Activated CD4-positive, alpha-beta memory T cell treated with anti-CD3 and anti-CD28 coated beads for 36 hours (primary cell): ENCODE data around the gene PMFBP1. TPM values are rescaled to one million over a fixed set of nuclear protein-coding genes. Genes with fewer than 3 reads are reported as not detected.

Source experiments
- total RNA-seq, 2 experiments: library from RNA; stranded (reverse); gene quantifications; one replicate each; pipeline ENCODE4 v1.2.3, GENCODE V29; 2021

Gene PMFBP1
- total RNA-seq, 2 experiments from 2014 or later = 0.19 to 0.29 TPM

Other genes with a start within 250 kb of the PMFBP1 start
- gene PKD1L3, start 171.8 kb downstream of the PMFBP1 start, total RNA-seq = not detected
- 10 to 100 TPM; 16.9 to 18.6 TPM for gene DHODH, start 163.4 kb downstream of the PMFBP1 start, total RNA-seq
- not detected for gene HP, start 117.7 kb downstream of the PMFBP1 start, total RNA-seq
- gene HPR, start 108.9 kb downstream of the PMFBP1 start, total RNA-seq = not detected
- gene TXNL4B, start 78.5 kb downstream of the PMFBP1 start, total RNA-seq = 10 to 100 TPM; 18.3 to 20.1 TPM
- gene DHX38, start 78.3 kb downstream of the PMFBP1 start, total RNA-seq = 10 to 100 TPM; 72.2 to 77.7 TPM